ENCODE results near the gene IL37.
"Not testable (repeated sequence)": the region's sequence is repeated elsewhere in the genome, so short reads cannot be mapped to it uniquely, and the experiment has no call there.

GRCh38 chr2:112908559-112908958 lies 2.4 kb upstream of the IL37 start:
- not testable (repeated sequence) for TF ChIP-seq CTCF (tag by site-specific recombination; IDR thresholded peaks at IDR 0.05); MYNN (tag by site-specific recombination; IDR thresholded peaks at IDR 0.05; ENCODE audit: borderline replicate concordance); ZNF561 (tag by site-specific recombination; IDR thresholded peaks at IDR 0.05; ENCODE audit: borderline replicate concordance); ZNF133 (tag by site-specific recombination; IDR thresholded peaks at IDR 0.05); SETDB1 (IDR thresholded peaks at IDR 0.05; ENCODE audit: insufficient read length, low read length)
